Endometrial microvascular endothelial cells (primary cell): ENCODE results near the gene ACP2. TPM values are rescaled to one million over a fixed set of nuclear protein-coding genes. Genes with fewer than 3 reads are reported as not detected.
"Not testable (repeated sequence)": the region's sequence is repeated elsewhere in the genome, so short reads cannot be mapped to it uniquely, and the experiment has no call there.

Source experiments
- in situ Hi-C: cut with HindIII; loops from 2 replicates; pipeline ENCODE4 v1.10.0; 2017; ENCODE audit warnings: low sequenced_read_pairs, low pct_unique_long_range_greater_than_20kb; ENCODE audit errors: inconsistent ontology term
- total RNA-seq: library from RNA; depleted of rRNA; stranded (reverse); fragments of >200 nt; gene quantifications from one replicate; pipeline ENCODE4 v1.2.3, GENCODE V29; 2015; ENCODE audit errors: inconsistent ontology term

ACP2 gene
- total RNA-seq, 1 donor from 2014 or later: 72.4 TPM

DNA sequence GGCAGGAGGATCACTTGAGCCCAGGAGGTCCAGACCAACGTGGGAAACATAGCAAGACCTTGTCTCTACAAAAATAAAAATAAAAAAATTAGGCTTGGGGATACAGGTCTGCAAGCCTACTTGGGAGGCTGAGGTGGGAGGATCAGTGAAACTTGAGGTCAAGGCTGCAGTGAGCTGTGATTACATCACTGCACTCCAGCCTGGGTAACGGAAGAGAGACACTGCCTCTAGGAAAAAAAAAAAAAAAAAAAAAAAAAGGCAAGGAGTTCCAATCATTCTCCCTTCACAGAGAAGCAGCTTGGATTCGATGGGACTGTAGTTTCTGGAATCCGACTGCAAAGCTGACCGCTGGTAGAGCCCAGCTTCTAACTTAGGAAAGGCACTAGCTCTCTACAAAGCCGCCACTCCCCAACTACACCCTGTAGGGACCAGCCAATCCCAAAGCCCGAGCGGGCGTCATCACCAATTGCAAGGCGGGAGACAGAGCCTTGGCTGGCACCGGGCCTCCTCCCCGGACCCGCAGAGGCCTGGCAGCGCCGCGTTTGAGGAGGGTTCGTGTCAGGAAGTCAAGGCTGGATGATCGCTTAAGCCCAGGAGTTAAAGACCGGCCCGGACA is 34.6 kb downstream of the ACP2 start:
- in situ Hi-C loops: no loop called here

GRCh38 chr11:47212938-47213337 is 35.7 kb downstream of the ACP2 start:
- in situ Hi-C loops: no loop called here

DNA sequence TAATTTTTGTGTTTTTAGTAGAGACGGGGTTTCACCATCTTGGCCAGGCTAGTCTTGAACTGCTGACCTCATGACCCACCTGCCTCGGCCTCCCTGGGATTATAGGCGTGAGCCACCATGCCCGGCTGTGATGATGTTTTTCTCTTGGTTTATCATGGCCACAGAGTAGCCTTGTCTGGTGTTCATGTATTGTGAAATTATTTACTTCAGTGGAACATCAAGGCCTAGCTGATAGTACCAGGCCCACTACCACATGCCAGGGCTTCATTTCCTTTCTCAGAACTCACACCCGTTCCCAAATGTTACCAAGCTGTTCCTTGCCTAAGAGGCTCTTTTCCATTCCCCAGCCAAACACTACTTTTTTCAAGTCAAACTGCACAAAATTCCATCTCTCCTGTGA is 40.0 kb downstream of the ACP2 start:
- in situ Hi-C loops: no loop called here

GRCh38 chr11:47208008-47208552 is 40.5 kb downstream of the ACP2 start:
- in situ Hi-C loops: not testable (repeated sequence)

DNA sequence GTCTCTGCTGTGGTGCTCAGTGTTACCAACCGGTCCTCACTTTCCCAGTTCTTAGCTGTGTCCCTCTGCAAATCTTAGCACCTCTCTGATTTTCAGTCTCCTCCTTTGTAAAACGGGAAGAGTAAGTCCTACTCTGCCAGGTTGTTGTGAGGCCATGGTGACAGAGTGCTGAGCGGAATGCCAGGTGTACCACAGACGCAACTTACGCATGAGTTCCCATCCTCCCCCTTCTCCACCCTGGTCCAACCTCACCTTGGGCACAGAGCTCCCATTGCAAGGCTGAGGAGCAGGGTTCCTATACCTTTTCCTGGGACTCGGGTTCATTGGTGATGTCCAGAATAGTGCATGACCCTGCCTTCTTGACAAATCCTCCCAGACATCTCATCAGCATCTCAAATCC is 41.2 kb downstream of the ACP2 start:
- in situ Hi-C loops: no loop called here

DNA sequence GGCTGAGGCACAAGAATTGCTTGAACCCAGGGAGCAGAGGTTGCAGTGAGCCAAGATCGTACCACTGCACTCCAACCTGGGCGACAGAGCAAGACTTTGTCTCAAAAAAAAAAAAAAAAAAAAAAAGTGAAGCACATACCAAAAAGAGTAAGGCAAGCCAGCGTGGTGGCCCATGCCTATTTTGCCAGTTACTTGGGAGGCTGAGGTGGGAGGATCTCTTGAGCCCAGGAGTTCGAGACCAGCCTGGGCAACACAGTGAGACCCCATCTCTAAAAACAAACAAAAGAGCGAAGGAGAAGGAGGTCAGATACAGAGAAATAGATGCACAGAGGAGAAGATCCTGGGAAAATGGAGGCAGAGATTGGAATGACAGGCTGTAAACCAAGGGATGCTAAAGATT is 42.0 kb downstream of the ACP2 start:
- in situ Hi-C loops: not testable (repeated sequence)

DNA sequence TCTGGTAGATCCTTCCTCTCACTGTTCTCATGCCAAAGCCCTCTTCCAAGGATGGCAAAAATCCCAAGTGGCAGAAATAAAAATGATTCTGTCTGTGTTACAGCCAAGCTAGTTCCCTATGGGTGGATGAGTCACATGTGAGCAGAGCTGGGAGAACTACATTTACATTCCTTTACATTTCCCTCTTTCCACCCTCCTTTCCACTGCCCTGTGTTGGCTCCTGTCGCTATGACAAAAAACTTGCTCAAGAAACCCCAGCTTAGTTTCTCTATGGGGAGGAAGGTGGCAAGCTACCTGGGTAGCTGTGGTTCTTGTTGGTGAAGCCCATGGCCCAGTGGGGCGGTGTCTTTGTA is 44.0 kb downstream of the ACP2 start:
- in situ Hi-C loops: no loop called here

DNA sequence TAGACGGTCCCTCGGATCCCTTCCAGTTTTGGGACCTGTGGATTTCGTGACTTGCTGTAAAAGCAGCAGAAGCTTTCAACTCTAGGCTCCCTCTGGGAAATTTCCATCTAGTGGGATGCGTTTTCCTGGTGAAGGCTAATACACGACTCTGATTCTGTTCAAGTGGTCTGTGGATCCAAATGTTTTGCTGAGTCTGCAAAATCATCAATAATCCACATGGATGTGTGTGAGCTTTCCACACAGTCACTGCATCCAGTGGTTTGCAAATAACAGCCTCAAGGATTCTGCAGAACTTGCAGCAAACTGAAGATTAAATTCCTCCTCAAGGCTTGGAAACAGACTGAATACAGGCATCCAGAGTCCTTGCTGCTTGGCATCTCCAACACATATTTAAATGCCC is 46.0 kb downstream of the ACP2 start:
- in situ Hi-C loops: no loop called here

DNA sequence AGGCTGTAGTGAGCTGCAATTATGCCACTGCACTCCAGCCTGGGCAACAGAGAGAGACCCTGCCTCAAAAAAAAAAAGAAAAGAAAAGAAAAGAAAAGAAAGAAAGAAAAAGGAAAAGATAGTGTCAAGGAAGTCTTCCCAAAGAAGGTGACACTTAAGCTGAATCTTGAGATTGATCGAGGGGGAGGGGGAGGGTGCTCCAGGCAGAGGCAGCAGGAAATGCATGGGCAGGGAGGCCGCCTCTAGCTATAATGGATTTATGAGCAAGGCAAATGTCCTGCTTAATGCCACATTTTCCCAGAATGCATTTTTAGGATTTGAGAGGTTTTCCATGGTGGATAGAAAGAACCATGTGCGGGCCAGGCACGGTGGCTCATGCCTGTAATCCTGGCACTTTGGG is 47.6 kb downstream of the ACP2 start:
- in situ Hi-C loops: no loop called here

GRCh38 chr11:47198161-47198560 is 50.5 kb downstream of the ACP2 start:
- in situ Hi-C loops: not testable (repeated sequence)

GRCh38 chr11:47192111-47192510 is 56.5 kb downstream of the ACP2 start:
- in situ Hi-C loops: no loop called here

- in situ Hi-C loops: not testable (repeated sequence)
Measured at GRCh38 chr11:47191137-47191536, 57.5 kb downstream of the ACP2 start.

Other genes starting within 250 kb of the ACP2 start
- gene ARFGAP2, start 71.9 kb downstream of the ACP2 start, total RNA-seq: 186 TPM
- gene PACSIN3, start 62.4 kb downstream of the ACP2 start, total RNA-seq: 12.0 TPM
- 84.0 TPM for gene DDB2, start 33.8 kb downstream of the ACP2 start, total RNA-seq
- 4.6 TPM for gene NR1H3, start 9.2 kb upstream of the ACP2 start, total RNA-seq
- 27.1 TPM for gene MADD, start 21.3 kb upstream of the ACP2 start, total RNA-seq
- not detected for gene MYBPC3, start 103.9 kb upstream of the ACP2 start, total RNA-seq
- gene SPI1, start 129.7 kb upstream of the ACP2 start, total RNA-seq: not detected
- 133 TPM for gene SLC39A13, start 159.8 kb upstream of the ACP2 start, total RNA-seq
- 238 TPM for gene PSMC3, start 177.6 kb upstream of the ACP2 start, total RNA-seq
- not detected for gene RAPSN, start 200.3 kb upstream of the ACP2 start, total RNA-seq